ENCODE results near the gene PLEKHA8. TPM values are rescaled to one million over a fixed set of nuclear protein-coding genes. Genes with fewer than 3 reads are reported as not detected.

The PLEKHA8 gene
- total RNA-seq, 1 donor from 2014 or later = 19.5 TPM

- Mint-ChIP-seq H3K4me1 (ENCODE audit: unreplicated experiment) (peaks cover 28% of the 10 kb centered on the region), H3K9me3 (ENCODE audit: unreplicated experiment) (no peaks in the 10 kb centered on the region), H3K4me3 (ENCODE audit: unreplicated experiment) (no peak overlapping the region)
Observed at GRCh38 chr7:30145426-30145970, 117.3 kb downstream of the PLEKHA8 start.

GRCh38 chr7:30146127-30146612, 118.0 kb downstream of the PLEKHA8 start:
- Mint-ChIP-seq H3K27me3 (ENCODE audit: unreplicated experiment) (no peaks in the 10 kb centered on the region), H3K4me3 (ENCODE audit: unreplicated experiment) (no peak overlapping the region), H3K4me1 (ENCODE audit: unreplicated experiment) (peaks cover 28% of the 10 kb centered on the region), H3K36me3 (ENCODE audit: unreplicated experiment) (peaks cover 9% of the 10 kb centered on the region), H3K9me3 (ENCODE audit: unreplicated experiment) (no peaks in the 10 kb centered on the region), H3K27ac (ENCODE audit: unreplicated experiment) (no peak overlapping the region)
- no peak for DNase-seq (ENCODE audit: extremely low spot score, unreplicated experiment)
- TF ChIP-seq, protein P1, sequence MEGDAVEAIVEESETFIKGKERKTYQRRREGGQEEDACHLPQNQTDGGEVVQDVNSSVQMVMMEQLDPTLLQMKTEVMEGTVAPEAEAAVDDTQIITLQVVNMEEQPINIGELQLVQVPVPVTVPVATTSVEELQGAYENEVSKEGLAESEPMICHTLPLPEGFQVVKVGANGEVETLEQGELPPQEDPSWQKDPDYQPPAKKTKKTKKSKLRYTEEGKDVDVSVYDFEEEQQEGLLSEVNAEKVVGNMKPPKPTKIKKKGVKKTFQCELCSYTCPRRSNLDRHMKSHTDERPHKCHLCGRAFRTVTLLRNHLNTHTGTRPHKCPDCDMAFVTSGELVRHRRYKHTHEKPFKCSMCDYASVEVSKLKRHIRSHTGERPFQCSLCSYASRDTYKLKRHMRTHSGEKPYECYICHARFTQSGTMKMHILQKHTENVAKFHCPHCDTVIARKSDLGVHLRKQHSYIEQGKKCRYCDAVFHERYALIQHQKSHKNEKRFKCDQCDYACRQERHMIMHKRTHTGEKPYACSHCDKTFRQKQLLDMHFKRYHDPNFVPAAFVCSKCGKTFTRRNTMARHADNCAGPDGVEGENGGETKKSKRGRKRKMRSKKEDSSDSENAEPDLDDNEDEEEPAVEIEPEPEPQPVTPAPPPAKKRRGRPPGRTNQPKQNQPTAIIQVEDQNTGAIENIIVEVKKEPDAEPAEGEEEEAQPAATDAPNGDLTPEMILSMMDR (IDR thresholded peaks at IDR 0.05) = no peak

More at GRCh38 chr7:30145426-30145970, 117.3 kb downstream of the PLEKHA8 start:
- DNase-seq (ENCODE audit: extremely low spot score, unreplicated experiment) = no peak
- Mint-ChIP-seq H3K27me3 (ENCODE audit: unreplicated experiment) (no peaks in the 10 kb centered on the region), H3K36me3 (ENCODE audit: unreplicated experiment) (peaks cover 7% of the 10 kb centered on the region), H3K27ac (ENCODE audit: unreplicated experiment) (no peak overlapping the region)
- TF ChIP-seq, protein P1 (IDR thresholded peaks at IDR 0.05) = no peak

GRCh38 chr7:30147223-30147622, 119.0 kb downstream of the PLEKHA8 start:
- Mint-ChIP-seq H3K4me3 (ENCODE audit: unreplicated experiment) (no peak overlapping the region), H3K36me3 (ENCODE audit: unreplicated experiment) (peaks cover 9% of the 10 kb centered on the region), H3K27ac (ENCODE audit: unreplicated experiment) (no peak overlapping the region), H3K4me1 (ENCODE audit: unreplicated experiment) (peaks cover 21% of the 10 kb centered on the region), H3K27me3 (ENCODE audit: unreplicated experiment) (no peaks in the 10 kb centered on the region), H3K9me3 (ENCODE audit: unreplicated experiment) (no peaks in the 10 kb centered on the region)
- TF ChIP-seq, protein P1 (IDR thresholded peaks at IDR 0.05) = no peak
- no peak for DNase-seq (ENCODE audit: extremely low spot score, unreplicated experiment)

GRCh38 chr7:30147785-30148184, 119.6 kb downstream of the PLEKHA8 start:
- TF ChIP-seq, protein P1 (IDR thresholded peaks at IDR 0.05) = no peak

GRCh38 chr7:30148426-30148825, 120.2 kb downstream of the PLEKHA8 start:
- Mint-ChIP-seq H3K4me1 (ENCODE audit: unreplicated experiment) (peaks cover 9% of the 10 kb centered on the region), H3K27me3 (ENCODE audit: unreplicated experiment) (no peaks in the 10 kb centered on the region), H3K4me3 (ENCODE audit: unreplicated experiment) (no peak overlapping the region), H3K9me3 (ENCODE audit: unreplicated experiment) (no peaks in the 10 kb centered on the region), H3K36me3 (ENCODE audit: unreplicated experiment) (peaks cover 9% of the 10 kb centered on the region), H3K27ac (ENCODE audit: unreplicated experiment) (no peak overlapping the region)
- DNase-seq (ENCODE audit: extremely low spot score, unreplicated experiment) = no peak
- TF ChIP-seq, protein P1 (IDR thresholded peaks at IDR 0.05) = no peak

More at GRCh38 chr7:30147785-30148184, 119.6 kb downstream of the PLEKHA8 start:
- H3K36me3 Mint-ChIP-seq (ENCODE audit: unreplicated experiment) = peaks cover 9% of the 10 kb centered on the region
- H3K9me3 Mint-ChIP-seq (ENCODE audit: unreplicated experiment) = no peaks in the 10 kb centered on the region
- DNase-seq (ENCODE audit: extremely low spot score, unreplicated experiment) = no peak
- peaks cover 16% of the 10 kb centered on the region for H3K4me1 Mint-ChIP-seq (ENCODE audit: unreplicated experiment)
- H3K27ac Mint-ChIP-seq (ENCODE audit: unreplicated experiment) = no peak overlapping the region
- H3K27me3 Mint-ChIP-seq (ENCODE audit: unreplicated experiment) = no peaks in the 10 kb centered on the region
- no peak overlapping the region for H3K4me3 Mint-ChIP-seq (ENCODE audit: unreplicated experiment)

Data from osteocyte (in vitro differentiated cells).